ENCODE data around the gene DAZ3. TPM values are rescaled to one million over a fixed set of nuclear protein-coding genes. Genes with fewer than 3 reads are reported as not detected.
"Not testable (repeated sequence)": the region's sequence is repeated elsewhere in the genome, so short reads cannot be mapped to it uniquely, and the experiment has no call there.

DAZ3 gene
- total RNA-seq = not detected in 2 replicates
- not detected for polyA plus RNA-seq (2012)

GRCh38 chrY:24813293-24813692 lies at the start of gene DAZ3:
TSS of gene DAZ3 (minus strand) at chrY:24813393. CDS start at chrY:24813185, 208 bp downstream.
- not testable (repeated sequence) for DNase-seq (ENCODE audit: low read depth)

GRCh38 chrY:24833619-24834018 lies 20.4 kb upstream of the DAZ3 start, which contains the start of gene DAZ4:
TSS of gene DAZ4 (plus strand) at chrY:24833919. CDS start at chrY:24834127, 208 bp downstream.
- DNase-seq (ENCODE audit: low read depth) = not testable (repeated sequence)

GRCh38 chrY:24825069-24825468 lies 11.9 kb upstream of the DAZ3 start:
- DNase-seq (ENCODE audit: low read depth) = not testable (repeated sequence)

- not testable (repeated sequence) for DNase-seq (ENCODE audit: low read depth)
Observed at GRCh38 chrY:24824184-24824879, 11.1 kb upstream of the DAZ3 start.

GRCh38 chrY:24821836-24822235 lies 8.6 kb upstream of the DAZ3 start:
- not testable (repeated sequence) for DNase-seq (ENCODE audit: low read depth)

Other genes starting within 250 kb of the DAZ3 start
- not detected in 2 replicates for gene BPY2B, start 195.4 kb downstream of the DAZ3 start, total RNA-seq
- not detected in 2 replicates for gene DAZ4, start 20.5 kb upstream of the DAZ3 start, total RNA-seq
- not detected in 2 replicates for gene BPY2C, start 238.7 kb upstream of the DAZ3 start, total RNA-seq